ENCODE data around the gene DHX36. TPM values are rescaled to one million over a fixed set of nuclear protein-coding genes. Genes with fewer than 3 reads are reported as not detected.

The DHX36 gene
- polyA plus RNA-seq, 3 donors = 4.7 to 31.5 (median 5.7) TPM

- no peak overlapping the region for H2AFZ ChIP-seq (ENCODE audit: insufficient read depth, low read depth, low read length, poor library complexity, severe bottlenecking)
- H3K9me3 Mint-ChIP-seq = no peaks in the 10 kb centered on the region
- H3K4me3 Mint-ChIP-seq = no peak overlapping the region
- peaks cover 28 to 39% of the 10 kb centered on the region in 2 donors for H3K36me3 ChIP-seq (replicated peaks in 1 of 2; ENCODE audit: control insufficient read depth in 1 of 2, insufficient read depth in 2 of 2, low read length in 2 of 2)
- peaks cover 36% of the 10 kb centered on the region for H4K20me1 ChIP-seq (ENCODE audit: insufficient read depth, low read length)
- intact Hi-C loops (cut with micrococcal nuclease) = no loop called here
- WGBS (ENCODE audit: insufficient coverage) = 0% methylated on average over 1 of the region's 5 CpGs
- peak overlapping the region in 5 of 7 donors; percentile 15 to 39 (median 19) for H3K27ac Mint-ChIP-seq
- H3K4me1 ChIP-seq (ENCODE audit: control insufficient read depth in 1 of 2, insufficient read depth in 2 of 2, low read length in 2 of 2) = peaks cover 5 to 20% of the 10 kb centered on the region in 2 donors
- peaks cover 77% of the 10 kb centered on the region for H3K79me2 ChIP-seq (ENCODE audit: insufficient read depth, low read length)
- no peaks in the 10 kb centered on the region for H3K27me3 ChIP-seq (ENCODE audit: control insufficient read depth in 2 of 2, insufficient read depth in 2 of 2, low read length in 2 of 2)
- peaks cover 24% of the 10 kb centered on the region for H3K4me1 Mint-ChIP-seq
- no peak overlapping the region for H3K4me3 ChIP-seq (replicated peaks in 1 of 3; ENCODE audit: low read depth in 2 of 3, low read length in 3 of 3)
- peak overlapping the region in 1 of 2 donors; percentile 7 for H3K27ac ChIP-seq (ENCODE audit: low read depth in 1 of 2, low read length in 2 of 2)
- no peak for TF ChIP-seq CTCF (IDR thresholded peaks at IDR 0.05)
- no peak overlapping the region for H3K9ac ChIP-seq (ENCODE audit: insufficient read depth, low read length, poor library complexity, severe bottlenecking)
- H3K36me3 Mint-ChIP-seq = peaks cover 34 to 41% of the 10 kb centered on the region in 2 donors
- H3K4me2 ChIP-seq (replicated peaks; ENCODE audit: extremely low read depth, low read length, poor library complexity, severe bottlenecking) = no peak overlapping the region
- no peaks in the 10 kb centered on the region for H3K27me3 Mint-ChIP-seq (ENCODE audit: low read depth in 3 of 3)
- no peaks in the 10 kb centered on the region for H3K9me3 ChIP-seq (replicated peaks in 1 of 2; ENCODE audit: control insufficient read depth in 1 of 2, insufficient read depth in 1 of 2, low read length in 2 of 2)
- no peak for DNase-seq
Observed at GRCh38 chr3:154316974-154317767, 7.1 kb downstream of the DHX36 start.

DNA sequence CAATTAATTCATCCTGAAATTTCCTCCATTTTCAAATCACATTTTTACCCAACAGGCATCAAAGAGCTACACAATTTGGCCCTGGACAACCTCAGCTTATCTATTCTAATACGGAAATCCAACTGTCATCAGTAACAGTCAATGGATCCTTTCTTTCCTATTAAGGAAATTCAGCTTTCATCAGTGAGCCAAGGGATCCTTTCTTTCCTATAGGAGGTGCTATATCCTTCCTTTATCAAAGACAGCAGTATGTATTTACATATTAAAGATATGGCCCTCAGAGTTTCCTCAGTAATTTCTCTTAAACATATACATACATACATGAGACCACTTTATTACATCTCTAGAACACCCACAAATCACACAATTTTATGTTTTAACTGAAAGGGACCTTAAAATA is 10.1 kb downstream of the DHX36 start:
- TF ChIP-seq CTCF (IDR thresholded peaks at IDR 0.05) = no peak
- intact Hi-C loops (cut with micrococcal nuclease) = no loop called here
- H3K4me2 ChIP-seq (replicated peaks; ENCODE audit: extremely low read depth, low read length, poor library complexity, severe bottlenecking) = no peak overlapping the region
- peaks cover 12% of the 10 kb centered on the region for H3K4me1 Mint-ChIP-seq
- H4K20me1 ChIP-seq (ENCODE audit: insufficient read depth, low read length) = peaks cover 26% of the 10 kb centered on the region
- H3K4me3 ChIP-seq (replicated peaks in 1 of 3; ENCODE audit: low read depth in 2 of 3, low read length in 3 of 3) = no peak overlapping the region
- H3K27me3 ChIP-seq (ENCODE audit: control insufficient read depth in 2 of 2, insufficient read depth in 2 of 2, low read length in 2 of 2) = no peaks in the 10 kb centered on the region
- H3K27ac Mint-ChIP-seq = no peak overlapping the region
- no peak overlapping the region for H3K9ac ChIP-seq (ENCODE audit: insufficient read depth, low read length, poor library complexity, severe bottlenecking)
- DNase-seq = no peak
- H2AFZ ChIP-seq (ENCODE audit: insufficient read depth, low read depth, low read length, poor library complexity, severe bottlenecking) = no peak overlapping the region
- H3K9me3 Mint-ChIP-seq = no peaks in the 10 kb centered on the region
- H3K79me2 ChIP-seq (ENCODE audit: insufficient read depth, low read length) = peaks cover 47% of the 10 kb centered on the region
- H3K4me3 Mint-ChIP-seq = no peak overlapping the region
- peaks cover 47 to 58% of the 10 kb centered on the region in 2 donors for H3K36me3 Mint-ChIP-seq
- peak overlapping the region in 1 of 2 donors; percentile 7 for H3K27ac ChIP-seq (ENCODE audit: low read depth in 1 of 2, low read length in 2 of 2)
- no CpG with 5 or more reads among the region's 1 CpG for WGBS (ENCODE audit: insufficient coverage)
- H3K9me3 ChIP-seq (replicated peaks in 1 of 2; ENCODE audit: control insufficient read depth in 1 of 2, insufficient read depth in 1 of 2, low read length in 2 of 2) = no peaks in the 10 kb centered on the region
- no peaks in the 10 kb centered on the region for H3K27me3 Mint-ChIP-seq (ENCODE audit: low read depth in 3 of 3)
- peaks cover 50 to 63% of the 10 kb centered on the region in 2 donors for H3K36me3 ChIP-seq (replicated peaks in 1 of 2; ENCODE audit: control insufficient read depth in 1 of 2, insufficient read depth in 2 of 2, low read length in 2 of 2)
- peaks cover 3 to 9% of the 10 kb centered on the region in 2 donors for H3K4me1 ChIP-seq (ENCODE audit: control insufficient read depth in 1 of 2, insufficient read depth in 2 of 2, low read length in 2 of 2)

Data from CD14-positive monocyte (primary cell).